Activated CD8-positive, alpha-beta T cell treated with anti-CD3 and anti-CD28 coated beads for 36 hours (primary cell): ENCODE measurements around the gene ATE1. TPM values are rescaled to one million over a fixed set of nuclear protein-coding genes. Genes with fewer than 3 reads are reported as not detected.

Experiments
- ATAC-seq: fragments of 200-7000 bp; cut with Tn5 transposase; one replicate; pipeline ENCODE4 v1.10.0; 2021; ENCODE audit warnings: mild to moderate bottlenecking, moderate library complexity
- CTCF ChIA-PET: fragments of 350-600 bp; sonication (Branson Sonifier 250); formaldehyde crosslinking; loops from one replicate; lab custom pipeline; 2021; ENCODE audit warnings: antibody characterized with exemption; lab: Charles Lee
- POLR2A ChIA-PET: fragments of 350-600 bp; sonication (Branson Sonifier 250); formaldehyde crosslinking; loops from one replicate; lab custom pipeline; 2021; ENCODE audit warnings: antibody characterized with exemption; lab: Charles Lee
- DNase-seq: peaks from one replicate; pipeline ENCODE4 v3.0.0-alpha.2; 2020
- H3K27ac Mint-ChIP-seq: one replicate; pipeline ENCODE4 v1.8.0; 2021; ENCODE audit warnings: mild to moderate bottlenecking, mixed read lengths
- H3K27me3 Mint-ChIP-seq: one replicate; pipeline ENCODE4 v1.8.0; 2021; ENCODE audit warnings: mixed read lengths
- H3K36me3 Mint-ChIP-seq: one replicate; pipeline ENCODE4 v1.8.0; 2021; ENCODE audit warnings: low read depth, mixed read lengths
- H3K4me1 Mint-ChIP-seq: one replicate; pipeline ENCODE4 v1.8.0; 2021; ENCODE audit warnings: low read depth, mixed read lengths
- H3K4me3 Mint-ChIP-seq: one replicate; pipeline ENCODE4 v1.8.0; 2021; ENCODE audit warnings: mild to moderate bottlenecking, moderate library complexity, mixed read lengths
- H3K9me3 Mint-ChIP-seq: one replicate; pipeline ENCODE4 v1.8.0; 2021; ENCODE audit warnings: mixed read lengths
- intact Hi-C: fragments of 100-400 bp; cut with micrococcal nuclease; formaldehyde crosslinking; loops from one replicate; pipeline ENCODE4 v1.10.0; 2022
- total RNA-seq, 2 experiments: library from RNA; stranded (reverse); gene quantifications; one replicate each; pipeline ENCODE4 v1.2.3, GENCODE V29; 2021
- TF ChIP-seq, protein P1 (sequence below): fragments of 200-600 bp; IDR thresholded peaks from one replicate; pipeline ENCODE4 v1.8.0; 2022; ENCODE audit warnings: antibody characterized with exemption, mild to moderate bottlenecking

Gene ATE1
- total RNA-seq, 2 experiments from 2014 or later: 18.0 to 19.2 TPM

DNA sequence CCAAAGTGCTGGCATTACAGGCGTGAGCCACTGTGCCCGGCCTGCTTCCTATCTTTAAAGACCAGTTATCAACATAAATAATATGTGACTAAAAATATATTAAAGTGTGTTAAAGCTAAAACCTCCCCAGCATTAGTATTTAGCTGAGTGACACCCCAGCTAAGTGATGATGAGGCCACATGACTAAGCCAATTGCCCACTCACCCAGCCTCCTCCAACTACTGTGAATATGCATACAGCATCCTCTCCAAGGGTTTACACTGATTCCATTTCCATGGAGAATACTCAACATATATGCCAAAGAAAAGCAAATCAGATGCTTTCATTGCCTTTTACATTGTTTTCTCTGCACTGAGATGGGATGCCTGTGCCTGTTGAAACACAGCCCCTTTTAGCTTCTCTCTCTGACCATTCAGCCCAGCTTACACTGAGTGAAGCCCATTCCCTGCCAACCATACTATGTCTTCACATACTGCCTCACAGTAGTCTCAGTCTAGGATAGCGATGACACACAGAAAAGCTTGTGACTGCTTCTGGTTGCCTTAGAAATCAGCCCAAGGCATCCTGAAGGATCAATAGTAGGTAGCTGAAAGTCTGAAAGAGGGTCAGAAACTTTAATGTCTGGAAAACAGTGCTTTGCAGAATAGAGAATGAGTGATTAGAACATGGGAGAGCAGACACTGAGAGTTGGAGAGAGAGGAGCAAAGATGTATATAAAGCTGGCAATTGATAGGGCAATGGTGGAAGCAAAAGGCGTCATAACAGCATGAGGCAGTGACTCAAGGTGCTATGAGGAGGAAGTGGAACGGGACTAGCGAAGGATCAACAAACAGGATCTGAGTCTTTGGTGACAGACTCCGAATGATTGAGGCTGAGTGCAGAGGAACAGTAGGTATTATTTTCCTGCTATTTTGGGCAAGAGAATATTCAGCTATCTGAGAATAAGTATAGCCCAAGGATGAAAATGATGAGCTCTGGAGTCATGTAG is 19.8 kb upstream of the ATE1 start:
- ChIA-PET POLR2A (no interaction called here), CTCF (interaction anchor here (1.3 kb wide), 1 partner anchor 10 kb away, joined by 5 read pairs; no protein-coding TSS in a partner anchor)
- H3K4me3 Mint-ChIP-seq: no peak overlapping the region
- no peaks in the 10 kb centered on the region for H3K4me1 Mint-ChIP-seq
- H3K9me3 Mint-ChIP-seq: no peaks in the 10 kb centered on the region
- no peak overlapping the region for H3K27ac Mint-ChIP-seq
- H3K36me3 Mint-ChIP-seq: peaks cover 2% of the 10 kb centered on the region
- intact Hi-C loops: no loop called here
- ATAC-seq: no peak
- peaks cover 1% of the 10 kb centered on the region for H3K27me3 Mint-ChIP-seq
- no peak for DNase-seq
- TF ChIP-seq, protein P1, sequence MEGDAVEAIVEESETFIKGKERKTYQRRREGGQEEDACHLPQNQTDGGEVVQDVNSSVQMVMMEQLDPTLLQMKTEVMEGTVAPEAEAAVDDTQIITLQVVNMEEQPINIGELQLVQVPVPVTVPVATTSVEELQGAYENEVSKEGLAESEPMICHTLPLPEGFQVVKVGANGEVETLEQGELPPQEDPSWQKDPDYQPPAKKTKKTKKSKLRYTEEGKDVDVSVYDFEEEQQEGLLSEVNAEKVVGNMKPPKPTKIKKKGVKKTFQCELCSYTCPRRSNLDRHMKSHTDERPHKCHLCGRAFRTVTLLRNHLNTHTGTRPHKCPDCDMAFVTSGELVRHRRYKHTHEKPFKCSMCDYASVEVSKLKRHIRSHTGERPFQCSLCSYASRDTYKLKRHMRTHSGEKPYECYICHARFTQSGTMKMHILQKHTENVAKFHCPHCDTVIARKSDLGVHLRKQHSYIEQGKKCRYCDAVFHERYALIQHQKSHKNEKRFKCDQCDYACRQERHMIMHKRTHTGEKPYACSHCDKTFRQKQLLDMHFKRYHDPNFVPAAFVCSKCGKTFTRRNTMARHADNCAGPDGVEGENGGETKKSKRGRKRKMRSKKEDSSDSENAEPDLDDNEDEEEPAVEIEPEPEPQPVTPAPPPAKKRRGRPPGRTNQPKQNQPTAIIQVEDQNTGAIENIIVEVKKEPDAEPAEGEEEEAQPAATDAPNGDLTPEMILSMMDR: no peak

GRCh38 chr10:121942749-121943416 is 15.1 kb upstream of the ATE1 start:
- H3K9me3 Mint-ChIP-seq: no peaks in the 10 kb centered on the region

GRCh38 chr10:121941532-121941931 is 13.7 kb upstream of the ATE1 start:
- intact Hi-C loops: no loop called here
- H3K27ac Mint-ChIP-seq: no peak overlapping the region
- no peak overlapping the region for H3K4me3 Mint-ChIP-seq
- CTCF ChIA-PET: no interaction called here
- H3K36me3 Mint-ChIP-seq: no peaks in the 10 kb centered on the region
- POLR2A ChIA-PET: no interaction called here
- TF ChIP-seq, protein P1: no peak
- no peak for DNase-seq
- H3K9me3 Mint-ChIP-seq: no peaks in the 10 kb centered on the region
- peaks cover 24% of the 10 kb centered on the region for H3K27me3 Mint-ChIP-seq
- ATAC-seq: no peak
- H3K4me1 Mint-ChIP-seq: no peaks in the 10 kb centered on the region

More at GRCh38 chr10:121942749-121943416, 15.1 kb upstream of the ATE1 start:
- Mint-ChIP-seq H3K27ac (no peak overlapping the region), H3K4me3 (no peak overlapping the region), H3K36me3 (no peaks in the 10 kb centered on the region), H3K27me3 (peaks cover 17% of the 10 kb centered on the region), H3K4me1 (no peaks in the 10 kb centered on the region)
- DNase-seq (no peak), ATAC-seq (no peak)
- intact Hi-C loops: no loop called here
- POLR2A ChIA-PET: no interaction called here
- TF ChIP-seq, protein P1: no peak
- CTCF ChIA-PET: no interaction called here

GRCh38 chr10:121936295-121936694 is 8.5 kb upstream of the ATE1 start:
- H3K9me3 Mint-ChIP-seq: no peaks in the 10 kb centered on the region
- no peak overlapping the region for H3K27ac Mint-ChIP-seq
- no peaks in the 10 kb centered on the region for H3K36me3 Mint-ChIP-seq
- intact Hi-C loops: no loop called here
- TF ChIP-seq, protein P1: no peak
- H3K27me3 Mint-ChIP-seq: peaks cover 18% of the 10 kb centered on the region
- ATAC-seq (no peak), DNase-seq (no peak)
- H3K4me3 Mint-ChIP-seq: no peak overlapping the region
- POLR2A ChIA-PET: interaction anchor here (0.6 to 1.3 kb wide), 2 partner anchors 8 to 197 kb away, joined by 4 to 9 read pairs; partner anchors contain the start of gene ATE1
- CTCF ChIA-PET: no interaction called here
- H3K4me1 Mint-ChIP-seq: no peaks in the 10 kb centered on the region
